Measurements from ENCODE around the gene S100A7. TPM values are rescaled to one million over a fixed set of nuclear protein-coding genes. Genes with fewer than 3 reads are reported as not detected.

Gene S100A7
- total and polyA plus RNA-seq, 9 of the 15 experiments (the other 6 are each of a cell fraction or from before 2014, with no cell fraction given) = not detected

DNA sequence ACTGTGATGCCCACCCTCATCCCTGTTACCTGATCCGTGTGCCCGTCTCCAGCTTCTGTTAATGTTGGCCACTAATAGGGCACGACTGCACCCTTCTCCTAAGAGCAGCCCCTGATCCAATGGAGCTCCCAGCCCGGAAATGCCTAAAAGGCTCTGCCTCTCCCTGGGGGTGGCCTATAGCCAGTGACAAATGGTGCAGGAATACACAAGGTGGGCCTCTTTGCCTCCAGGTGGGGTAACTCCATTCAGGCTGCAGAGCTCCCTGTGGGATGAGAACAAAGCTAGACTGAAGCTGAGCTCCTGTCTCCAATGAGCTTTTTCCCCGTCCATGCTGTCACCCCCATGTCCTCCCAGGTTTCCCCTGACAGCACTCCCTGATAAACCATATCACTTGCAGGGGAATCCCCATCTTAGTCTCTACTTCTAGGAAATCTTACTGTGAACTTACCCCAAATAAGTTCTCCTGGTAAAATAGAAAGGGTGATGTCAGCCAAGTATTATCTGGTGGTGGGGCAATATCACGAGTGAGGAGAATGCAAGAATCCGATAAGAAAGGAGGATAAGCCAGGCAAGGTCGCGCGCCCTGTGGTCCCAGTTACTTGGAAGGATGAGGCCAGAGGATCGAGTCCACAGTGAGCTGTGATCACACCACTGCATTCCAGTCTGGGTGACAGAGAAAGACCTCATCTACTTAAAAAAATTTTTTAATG, 25.6 kb downstream of the S100A7 start:
- ChIA-PET CTCF (ENCODE audit: low intra/inter-chr PET ratio) (no interaction called here), POLR2A (interaction anchor here (0.6 to 0.9 kb wide), 3 partner anchors 18 to 1563 kb away, joined by 3 read pairs; no protein-coding TSS in a partner anchor)
- DNase-seq (ENCODE audit: extremely low read depth in 1 of 4, low spot score in 3 of 4) (peak; percentile 53 to 87 (median 55)), ATAC-seq (no peak), FAIRE-seq (peak; percentile 58)
- H3K4me3 ChIP-seq = no peak overlapping the region
- H3K9ac ChIP-seq (ENCODE audit: insufficient read depth in 1 of 2, low read depth in 2 of 2, low read length in 2 of 2) = no peak overlapping the region
- intact Hi-C loops (cut with micrococcal nuclease) = no loop called here
- H3K4me1 ChIP-seq (replicated peaks in 1 of 2; ENCODE audit: control insufficient read depth in 2 of 2, insufficient read depth in 2 of 2, low read length in 2 of 2) = peaks cover 51 to 57% of the 10 kb centered on the region in 2 experiments
- no TSS peak for BruUV-seq (replicated peaks)
- no peaks in the 10 kb centered on the region for H3K9me3 ChIP-seq (replicated peaks; ENCODE audit: control insufficient read depth, insufficient read depth, low read depth, low read length)
- no peaks in the 10 kb centered on the region for H3K27me3 ChIP-seq (ENCODE audit: control insufficient read depth in 2 of 2, insufficient read depth in 2 of 2, low read length in 2 of 2)
- 5% methylated on average over 11 of the region's 11 CpGs for WGBS (ENCODE audit: insufficient coverage, low coverage, missing lambda C conversion rate)
- no peaks in the 10 kb centered on the region for H3K79me2 ChIP-seq (ENCODE audit: control insufficient read depth, insufficient read depth, low read length)
- peak overlapping the region; percentile 47; the same call in 1 of the 2 replicates for H3K4me2 ChIP-seq (ENCODE audit: insufficient read depth, low read length)
- H2AFZ ChIP-seq (ENCODE audit: low read depth, low read length) = no peak overlapping the region
- no peaks in the 10 kb centered on the region for H3K36me3 ChIP-seq (ENCODE audit: control insufficient read depth, insufficient read depth, low read length)
- H3K27ac ChIP-seq (ENCODE audit: extremely low read depth, low read depth, low read length) = no peak overlapping the region
- in situ Hi-C loops (cut with MboI) = no loop called here
- peaks cover 10% of the 10 kb centered on the region for H3K9me1 ChIP-seq (ENCODE audit: control insufficient read depth, insufficient read depth, low read length)
- H4K20me1 ChIP-seq (replicated peaks; ENCODE audit: control insufficient read depth, insufficient read depth, low read length) = peaks cover 8% of the 10 kb centered on the region
- no peak for TF ChIP-seq HMG20B (CRISPR knock-in tag; IDR thresholded peaks at IDR 0.05)
- no peak for TF ChIP-seq ZNF224 (CRISPR knock-in tag; IDR thresholded peaks at IDR 0.05)
- no peak for TF ChIP-seq ZNF146 (CRISPR knock-in tag; IDR thresholded peaks at IDR 0.05; ENCODE audit: unreplicated experiment)
- no peak for TF ChIP-seq ATF6 (CRISPR knock-in tag; IDR thresholded peaks at IDR 0.05)
- TF ChIP-seq LARP7 (IDR thresholded peaks at IDR 0.05) = no peak
- no peak for TF ChIP-seq HDGF (IDR thresholded peaks at IDR 0.05)
- peak; percentile 82 for TF ChIP-seq JUN (IDR thresholded peaks at IDR 0.05; ENCODE audit: borderline replicate concordance, low read depth, low read length)
- TF ChIP-seq JUN (CRISPR knock-in tag; IDR thresholded peaks at IDR 0.05; ENCODE audit: borderline replicate concordance) = no peak
- TF ChIP-seq ZNF277 (CRISPR knock-in tag; IDR thresholded peaks at IDR 0.05; ENCODE audit: borderline replicate concordance) = no peak
- TF ChIP-seq MTA3 (IDR thresholded peaks at IDR 0.05; ENCODE audit: borderline replicate concordance) = no peak
- TF ChIP-seq DMBX1 (CRISPR knock-in tag; IDR thresholded peaks at IDR 0.05; ENCODE audit: borderline replicate concordance) = no peak
- no peak for TF ChIP-seq SMC3 (conservative IDR thresholded peaks at IDR 0.05; ENCODE audit: insufficient read depth, low read depth, low read length)
- peak; percentile 33; the same call in 1 of the 2 replicates for TF ChIP-seq ZKSCAN1 (IDR thresholded peaks at IDR 0.05; ENCODE audit: low read depth, low read length)
- TF ChIP-seq, protein P1, sequence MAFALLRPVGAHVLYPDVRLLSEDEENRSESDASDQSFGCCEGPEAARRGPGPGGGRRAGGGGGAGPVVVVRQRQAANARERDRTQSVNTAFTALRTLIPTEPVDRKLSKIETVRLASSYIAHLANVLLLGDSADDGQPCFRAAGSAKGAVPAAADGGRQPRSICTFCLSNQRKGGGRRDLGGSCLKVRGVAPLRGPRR (CRISPR knock-in tag; IDR thresholded peaks at IDR 0.05) = no peak
- no peak for TF ChIP-seq RFX1 (IDR thresholded peaks at IDR 0.05)
- TF ChIP-seq KLF1 (tag; IDR thresholded peaks at IDR 0.05) = no peak
- TF ChIP-seq, protein P2, sequence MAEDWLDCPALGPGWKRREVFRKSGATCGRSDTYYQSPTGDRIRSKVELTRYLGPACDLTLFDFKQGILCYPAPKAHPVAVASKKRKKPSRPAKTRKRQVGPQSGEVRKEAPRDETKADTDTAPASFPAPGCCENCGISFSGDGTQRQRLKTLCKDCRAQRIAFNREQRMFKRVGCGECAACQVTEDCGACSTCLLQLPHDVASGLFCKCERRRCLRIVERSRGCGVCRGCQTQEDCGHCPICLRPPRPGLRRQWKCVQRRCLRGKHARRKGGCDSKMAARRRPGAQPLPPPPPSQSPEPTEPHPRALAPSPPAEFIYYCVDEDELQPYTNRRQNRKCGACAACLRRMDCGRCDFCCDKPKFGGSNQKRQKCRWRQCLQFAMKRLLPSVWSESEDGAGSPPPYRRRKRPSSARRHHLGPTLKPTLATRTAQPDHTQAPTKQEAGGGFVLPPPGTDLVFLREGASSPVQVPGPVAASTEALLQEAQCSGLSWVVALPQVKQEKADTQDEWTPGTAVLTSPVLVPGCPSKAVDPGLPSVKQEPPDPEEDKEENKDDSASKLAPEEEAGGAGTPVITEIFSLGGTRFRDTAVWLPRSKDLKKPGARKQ (CRISPR knock-in tag; IDR thresholded peaks at IDR 0.05) = no peak
- TF ChIP-seq NR2F6 (CRISPR knock-in tag; IDR thresholded peaks at IDR 0.05) = no peak
- TF ChIP-seq ESRRB (CRISPR knock-in tag; IDR thresholded peaks at IDR 0.05; ENCODE audit: borderline replicate concordance) = no peak

All from K562 (cell line).